ENCODE results near the gene TAF11L3. TPM values are rescaled to one million over a fixed set of nuclear protein-coding genes. Genes with fewer than 3 reads are reported as not detected.
A peak's percentile ranks its signal among the peaks of the same experiment; 100 is the strongest.
"Not testable (repeated sequence)": the region's sequence is repeated elsewhere in the genome, so short reads cannot be mapped to it uniquely, and the experiment has no call there.

TAF11L3 gene
- total RNA-seq, result not detected in 2 replicates

GRCh38 chr5:17518067-17518466 is at the start of gene TAF11L3:
TSS of gene TAF11L3 (plus strand) at chr5:17518367.
- not testable (repeated sequence) for DNase-seq (ENCODE audit: low read depth, low spot score)

DNA sequence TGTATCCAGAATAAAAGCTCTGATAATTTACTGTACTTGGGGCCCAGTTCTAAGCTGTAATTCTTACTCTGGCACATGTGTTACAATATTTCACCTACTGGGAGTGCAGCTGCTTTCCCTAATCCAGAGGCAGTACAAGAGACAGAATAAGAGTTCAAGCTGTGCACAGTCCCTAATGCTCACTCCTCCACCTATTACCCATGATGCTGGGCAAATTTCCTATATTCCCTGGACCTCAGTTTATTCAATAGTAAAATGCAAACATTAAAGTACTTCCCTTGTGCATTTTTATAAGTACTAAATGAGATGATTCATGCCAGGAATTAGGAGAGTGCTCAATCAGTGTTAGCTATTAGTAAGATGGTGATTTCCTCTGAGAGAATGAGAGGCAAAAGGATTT is 48.1 kb upstream of the TAF11L3 start:
- no peak for DNase-seq (ENCODE audit: low read depth, low spot score)

GRCh38 chr5:17475064-17475463 is 43.1 kb upstream of the TAF11L3 start:
- not testable (repeated sequence) for DNase-seq (ENCODE audit: low read depth, low spot score)

DNA sequence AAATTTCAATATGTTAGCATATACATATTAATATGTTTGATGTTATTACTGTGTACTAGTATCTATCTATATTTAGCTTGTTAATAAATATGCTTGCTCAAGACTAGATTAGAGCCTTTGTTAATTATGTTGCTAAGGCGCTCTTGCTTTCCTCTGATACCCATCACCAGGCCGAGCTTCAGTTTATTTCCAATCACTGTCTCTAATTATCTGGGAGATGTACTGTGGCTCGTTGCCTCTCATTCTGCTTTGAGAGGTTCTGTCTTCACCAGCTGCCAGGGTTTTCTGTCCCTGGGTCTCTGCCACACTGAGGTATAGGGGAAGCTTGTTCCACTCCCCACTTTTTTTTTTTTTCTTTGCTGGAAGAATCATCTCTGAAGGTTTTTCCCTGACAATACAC is 41.1 kb upstream of the TAF11L3 start:
- no peak for DNase-seq (ENCODE audit: low read depth, low spot score)

- no peak for DNase-seq (ENCODE audit: low read depth, low spot score)
Observed at GRCh38 chr5:17477573-17478265, 40.4 kb upstream of the TAF11L3 start.

- no peak for DNase-seq (ENCODE audit: low read depth, low spot score)
Observed at GRCh38 chr5:17481378-17481777, 36.8 kb upstream of the TAF11L3 start.

- no peak for DNase-seq (ENCODE audit: low read depth, low spot score)
Observed at GRCh38 chr5:17482790-17483189, 35.4 kb upstream of the TAF11L3 start.

DNA sequence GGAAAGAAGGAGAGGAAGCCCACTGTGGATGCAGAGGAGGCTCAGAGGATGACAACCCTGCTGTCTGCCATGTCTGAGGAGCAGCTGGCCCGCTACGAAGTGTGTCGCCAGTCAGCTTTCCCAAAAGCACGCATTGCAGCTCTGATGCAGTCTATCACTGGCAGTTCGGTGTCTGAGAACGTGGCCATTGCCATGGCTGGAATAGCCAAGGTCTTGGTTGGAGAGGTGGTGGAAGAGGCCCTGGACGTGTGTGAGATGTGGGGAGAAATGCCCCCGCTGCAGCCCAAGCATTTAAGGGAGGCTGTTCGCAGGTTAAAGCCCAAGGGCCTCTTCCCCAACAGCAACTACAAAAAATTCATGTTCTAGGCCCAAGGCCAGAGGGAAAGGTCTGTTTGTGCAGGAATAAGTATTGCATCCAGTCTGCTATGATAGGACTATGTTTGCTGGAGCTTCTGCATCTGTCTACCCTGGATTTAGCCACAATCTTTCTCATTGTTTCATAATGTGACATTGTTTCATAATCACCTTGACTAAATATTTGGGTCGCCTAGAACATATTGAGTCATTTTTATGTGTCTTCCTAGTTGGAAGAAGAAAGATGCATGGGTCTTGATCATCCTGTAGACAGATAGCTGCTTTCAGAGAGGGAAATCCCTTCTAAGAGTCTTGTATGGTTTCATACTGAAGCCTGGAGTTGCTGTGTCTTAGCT is 31.5 kb upstream of the TAF11L3 start:
- DNase-seq (ENCODE audit: low read depth, low spot score), result not testable (repeated sequence)

- DNase-seq (ENCODE audit: low read depth, low spot score), result no peak
Observed at GRCh38 chr5:17487174-17487512, 31.0 kb upstream of the TAF11L3 start.

DNA sequence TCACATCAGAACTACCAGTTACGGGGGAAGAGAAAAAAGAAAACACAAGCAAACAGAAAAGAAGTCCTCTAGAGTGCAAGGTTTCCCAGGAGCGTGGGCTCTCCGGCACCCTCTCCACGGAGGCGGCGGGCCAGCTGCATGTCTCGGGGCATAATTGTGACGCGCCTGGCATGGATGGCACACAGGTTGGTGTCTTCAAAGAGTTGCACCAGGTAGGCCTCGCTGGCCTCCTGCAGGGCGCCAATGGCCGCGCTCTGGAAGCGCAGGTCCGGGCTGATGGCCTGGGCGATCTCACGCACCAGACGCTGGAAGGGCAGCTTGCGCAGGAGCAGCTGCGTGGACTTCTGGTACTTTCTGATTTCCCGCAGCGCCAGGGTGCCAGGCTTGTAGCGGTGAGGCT is 26.9 kb upstream of the TAF11L3 start:
- not testable (repeated sequence) for DNase-seq (ENCODE audit: low read depth, low spot score)

- DNase-seq (ENCODE audit: low read depth, low spot score), result no peak
Observed at GRCh38 chr5:17492770-17493169, 25.4 kb upstream of the TAF11L3 start.

DNA sequence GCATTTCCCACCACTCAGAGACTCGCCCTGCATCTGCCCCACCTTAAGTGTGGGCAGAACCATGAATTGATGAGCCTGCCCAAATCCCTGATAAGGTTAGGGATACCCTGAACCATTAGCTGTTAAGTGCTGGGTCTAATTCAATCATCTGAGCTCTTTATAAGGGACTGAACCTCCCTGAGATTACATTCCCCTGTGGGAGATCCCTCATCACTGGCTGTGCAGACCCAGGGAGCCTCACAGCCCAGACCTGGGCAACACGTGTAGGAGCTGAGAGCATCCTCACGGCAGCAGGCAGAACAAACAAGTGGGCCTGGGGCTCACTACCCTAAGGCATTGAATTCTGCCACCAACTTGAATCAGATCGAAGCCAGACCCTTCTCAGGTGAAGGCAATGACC is 20.7 kb upstream of the TAF11L3 start:
- DNase-seq (ENCODE audit: low read depth, low spot score), result no peak

- not testable (repeated sequence) for DNase-seq (ENCODE audit: low read depth, low spot score)
Observed at GRCh38 chr5:17497931-17498330, 20.2 kb upstream of the TAF11L3 start, which contains the start of gene TAF11L2. TSS of gene TAF11L2 (plus strand) at chr5:17498231.

GRCh38 chr5:17511775-17512325 is 6.3 kb upstream of the TAF11L3 start:
- no peak for DNase-seq (ENCODE audit: low read depth, low spot score)

DNA sequence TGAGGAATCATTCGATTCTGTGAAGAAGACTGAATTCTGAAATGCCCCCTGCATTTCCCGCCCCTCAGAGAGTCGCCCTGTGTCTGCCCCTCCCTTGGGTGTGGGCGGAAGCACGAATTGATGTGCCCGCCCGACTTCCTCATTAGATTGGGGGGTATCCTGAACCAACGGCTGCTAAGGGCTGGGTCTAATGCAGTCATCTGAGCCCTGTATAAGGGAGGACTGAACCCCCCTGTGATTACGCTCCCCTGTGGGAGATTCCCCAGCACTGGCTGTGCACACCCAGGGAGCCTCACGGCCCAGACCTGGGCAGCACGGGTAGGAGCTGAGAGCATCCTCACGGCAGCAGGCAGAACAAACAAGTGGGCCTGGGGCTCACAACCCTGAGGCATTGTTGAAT is 641 bp upstream of the TAF11L3 start:
- DNase-seq (ENCODE audit: low read depth, low spot score), result not testable (repeated sequence)

- DNase-seq (ENCODE audit: low read depth, low spot score), result not testable (repeated sequence)
Observed at GRCh38 chr5:17519508-17519907, 1.3 kb downstream of the TAF11L3 start.

DNA sequence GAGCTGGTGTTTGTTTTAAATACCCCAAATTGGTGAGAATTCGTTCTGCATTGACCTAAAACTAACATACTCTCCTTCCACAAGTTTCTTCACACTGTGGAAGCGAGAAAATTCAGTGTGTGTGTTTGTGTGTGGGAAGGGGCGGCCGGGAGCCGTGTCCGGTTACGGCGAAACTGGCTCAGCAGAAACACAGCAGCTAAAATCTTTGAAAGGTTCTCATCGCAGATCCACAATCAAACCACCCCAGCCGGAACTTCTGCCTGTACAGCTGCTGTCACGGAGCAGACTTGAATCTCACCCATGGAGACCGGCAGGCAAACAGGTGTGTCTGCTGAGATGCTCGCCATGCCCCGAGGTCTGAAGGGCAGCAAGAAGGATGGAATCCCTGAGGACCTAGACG is 3.3 kb downstream of the TAF11L3 start, which contains the start of gene TAF11L4:
Gene TAF11L4, plus strand, starts transcription at position 301 of the 400 bp plus-strand sequence.
- not testable (repeated sequence) for DNase-seq (ENCODE audit: low read depth, low spot score)

DNA sequence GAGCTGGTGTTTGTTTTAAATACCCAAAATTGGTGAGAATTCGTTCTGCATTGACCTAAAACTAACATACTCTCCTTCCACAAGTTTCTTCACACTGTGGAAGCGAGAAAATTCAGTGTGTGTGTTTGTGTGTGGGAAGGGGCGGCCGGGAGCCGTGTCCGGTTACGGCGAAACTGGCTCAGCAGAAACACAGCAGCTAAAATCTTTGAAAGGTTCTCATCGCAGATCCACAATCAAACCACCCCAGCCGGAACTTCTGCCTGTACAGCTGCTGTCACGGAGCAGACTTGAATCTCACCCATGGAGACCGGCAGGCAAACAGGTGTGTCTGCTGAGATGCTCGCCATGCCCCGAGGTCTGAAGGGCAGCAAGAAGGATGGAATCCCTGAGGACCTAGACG is 6.8 kb downstream of the TAF11L3 start, which contains the start of gene TAF11L5:
Gene TAF11L5, plus strand, starts transcription at position 301 of the 400 bp plus-strand sequence.
- not testable (repeated sequence) for DNase-seq (ENCODE audit: low read depth, low spot score)

DNA sequence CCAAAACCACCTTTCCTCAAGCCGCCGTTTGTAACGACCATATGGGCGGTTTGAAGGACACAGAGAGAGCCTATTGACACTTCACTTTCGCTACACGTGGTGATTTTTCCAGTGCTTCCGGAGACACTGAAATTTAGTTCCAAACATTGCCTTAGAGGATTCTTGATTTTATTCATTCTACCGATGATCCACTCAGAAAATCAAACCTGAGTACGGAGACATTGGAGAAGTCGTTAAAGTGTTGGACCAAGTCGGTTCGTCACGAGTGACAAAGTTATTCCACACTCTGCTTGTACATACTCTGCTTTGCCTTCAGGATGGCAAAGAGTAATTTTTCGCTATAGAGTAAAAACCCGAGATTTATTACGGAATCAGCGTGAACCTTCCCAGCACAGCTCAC is 8.3 kb downstream of the TAF11L3 start:
- DNase-seq (ENCODE audit: low read depth, low spot score), result peak; percentile 24

- DNase-seq (ENCODE audit: low read depth, low spot score), result not testable (repeated sequence)
Observed at GRCh38 chr5:17528369-17528768, 10.2 kb downstream of the TAF11L3 start, which contains the start of gene TAF11L6. TSS of gene TAF11L6 (plus strand) at chr5:17528669.

Measured in pulmonary artery endothelial cell (primary cell).